Coronary artery (tissue), 2 donors: Measurements from ENCODE around the gene DPP10.

Experiments
- DNase-seq: peaks from one replicate; pipeline ENCODE4 v3.0.0-alpha.2; 2017; ENCODE audit warnings: low spot score
- H3K27ac ChIP-seq, 2 donors: fragments of 200-600 bp; sonication (generic); one replicate each; pipeline ENCODE4 v1.5.1; 2016 to 2019
- H3K4me3 ChIP-seq: fragments of 200-600 bp; sonication (generic); 2 replicates; pipeline ENCODE4 v1.5.1; 2016; ENCODE audit warnings: mild to moderate bottlenecking, moderate library complexity
- CTCF ChIP-seq: fragments of 200-600 bp; sonication (generic); IDR thresholded peaks from one replicate; pipeline ENCODE4 v1.5.1; 2019; ENCODE audit warnings: antibody characterized with exemption

Gene DPP10

DNA sequence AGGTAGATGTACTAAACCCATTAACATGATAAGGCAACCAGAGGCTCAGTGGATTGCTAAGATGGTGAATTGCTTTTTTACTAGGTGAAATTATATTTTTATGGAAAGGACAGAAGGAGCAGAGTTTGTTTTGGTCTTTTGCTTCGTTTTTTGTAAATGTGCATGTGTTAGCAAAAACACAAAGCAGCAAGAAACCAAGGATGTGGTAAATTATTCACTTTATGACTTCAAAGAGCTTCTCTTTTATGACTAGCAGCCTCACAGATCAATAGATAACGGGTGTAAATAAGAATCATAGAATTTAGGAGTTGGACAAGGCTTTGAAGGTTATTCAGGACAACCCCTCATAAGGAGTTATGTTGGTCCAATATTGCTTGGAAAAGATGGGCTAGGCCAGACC lies 615.0 kb downstream of the DPP10 start:
- Histone ChIP-seq H3K4me3 (no peak overlapping the region), H3K27ac (no peak overlapping the region)
- no peak for DNase-seq
- no peak for TF ChIP-seq CTCF

GRCh38 chr2:115070002-115070401 lies 627.6 kb downstream of the DPP10 start:
- no peak for TF ChIP-seq CTCF
- no peak overlapping the region for H3K4me3 ChIP-seq
- no peak overlapping the region for H3K27ac ChIP-seq
- DNase-seq, result no peak

DNA sequence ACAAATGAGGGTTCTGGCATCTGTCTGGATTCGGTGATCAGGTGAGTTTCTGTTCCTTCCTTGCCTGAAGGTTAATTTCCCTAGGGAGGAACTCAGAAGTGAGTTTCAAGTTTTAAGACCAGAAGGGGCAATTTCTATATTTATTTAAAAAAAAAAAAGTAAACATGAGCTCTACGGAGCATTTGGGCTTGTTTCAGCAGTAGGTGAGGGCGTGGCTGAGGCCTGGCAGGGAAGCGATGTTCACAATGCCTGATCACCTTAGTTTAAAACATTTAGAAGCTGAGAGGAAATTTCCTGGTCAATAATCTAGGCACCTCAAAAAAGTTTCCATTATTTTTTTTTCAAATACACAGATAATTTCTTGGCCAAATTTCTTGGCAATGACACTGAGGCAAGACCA lies 629.1 kb downstream of the DPP10 start:
- no peak for DNase-seq
- TF ChIP-seq CTCF, result no peak
- no peak overlapping the region for H3K4me3 ChIP-seq
- no peak overlapping the region for H3K27ac ChIP-seq

DNA sequence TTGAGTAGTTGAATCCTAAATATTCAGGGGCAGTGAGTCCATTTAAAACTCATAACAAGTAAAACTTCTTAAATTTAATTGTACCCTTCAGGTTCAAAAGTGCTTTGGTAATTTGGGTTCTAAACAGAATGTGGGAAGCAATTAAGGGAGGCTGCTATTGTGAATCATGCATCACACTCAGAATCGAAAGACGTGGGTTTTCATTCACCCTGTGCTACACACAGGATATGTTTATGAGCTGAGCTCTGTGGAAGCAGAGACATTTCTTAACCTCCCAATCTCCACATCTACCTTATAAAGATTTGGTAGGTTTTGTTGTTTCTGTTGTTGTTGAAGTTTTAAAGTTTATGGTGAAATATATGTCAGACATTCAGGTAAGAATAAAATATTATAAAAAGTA lies 633.4 kb downstream of the DPP10 start:
- DNase-seq, result no peak
- H3K4me3 ChIP-seq, result no peak overlapping the region
- H3K27ac ChIP-seq, result no peak overlapping the region
- no peak for TF ChIP-seq CTCF

- TF ChIP-seq CTCF, result no peak
- no peak for DNase-seq
Measured at GRCh38 chr2:115077626-115078025, 635.2 kb downstream of the DPP10 start.

DNA sequence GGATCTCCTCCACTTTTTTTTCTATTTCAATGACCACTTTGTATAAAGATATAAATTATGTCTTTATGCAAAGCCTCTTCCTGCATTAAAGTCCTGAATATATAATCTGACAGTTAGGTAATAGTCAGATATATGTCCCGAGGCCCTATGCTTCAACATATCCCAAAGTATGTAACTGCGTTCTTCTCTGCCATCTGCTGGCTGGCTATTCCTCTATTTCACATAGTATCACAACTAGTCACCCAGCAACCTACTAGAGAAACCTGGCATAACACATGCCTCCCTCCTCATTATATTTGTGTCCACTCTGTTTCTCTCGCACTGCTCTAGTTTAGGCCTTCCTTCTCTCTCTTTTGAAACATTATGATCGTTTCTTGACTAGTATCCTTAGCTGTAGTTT lies 640.8 kb downstream of the DPP10 start:
- no peak overlapping the region for H3K4me3 ChIP-seq
- no peak overlapping the region for H3K27ac ChIP-seq
- no peak for DNase-seq
- TF ChIP-seq CTCF, result no peak

More at GRCh38 chr2:115077626-115078025, 635.2 kb downstream of the DPP10 start:
- Histone ChIP-seq H3K27ac (no peak overlapping the region), H3K4me3 (no peak overlapping the region)

- Histone ChIP-seq H3K4me3 (no peak overlapping the region), H3K27ac (no peak overlapping the region)
- no peak for DNase-seq
- no peak for TF ChIP-seq CTCF
Measured at GRCh38 chr2:115083711-115084110, 641.3 kb downstream of the DPP10 start.
